ENCODE results near the gene C3orf62. TPM values are rescaled to one million over a fixed set of nuclear protein-coding genes. Genes with fewer than 3 reads are reported as not detected.

Gene C3orf62
- total and polyA plus RNA-seq, 2 of the 4 experiments (the other 2 are of a cell fraction) = 0.90 to 3.1 TPM

DNA sequence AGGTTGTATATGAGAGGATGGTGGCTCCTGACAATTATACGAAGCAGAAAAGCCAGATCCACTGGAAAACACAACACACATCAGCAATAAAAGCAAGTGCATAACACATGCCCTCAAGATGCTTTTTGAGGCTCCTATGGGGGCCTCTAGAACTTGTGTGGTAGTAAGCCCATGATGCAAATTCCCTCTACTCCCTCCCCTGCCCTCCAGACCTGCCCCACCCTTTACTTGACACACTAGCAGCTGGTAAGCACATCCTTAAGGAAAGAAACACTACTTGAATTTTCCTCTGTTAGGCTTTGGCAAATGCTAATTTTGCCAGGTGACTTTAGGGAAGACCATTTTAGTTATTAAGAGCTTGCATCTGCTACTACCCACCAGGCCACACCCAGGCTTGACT is 33.6 kb upstream of the C3orf62 start:
- no peak overlapping the region for H3K18ac ChIP-seq (ENCODE audit: low read depth, low read length)
- peaks cover 3 to 40% of the 10 kb centered on the region in 2 experiments; a peak in 3 of 4 replicates for H3K79me1 ChIP-seq (ENCODE audit: low read depth in 1 of 2, low read length in 2 of 2)
- no peak overlapping the region for H3K9ac ChIP-seq (ENCODE audit: low read depth, low read length)
- ChIA-PET CTCF (no interaction called here), POLR2A (ENCODE audit: unreplicated experiment) (no interaction called here)
- no peak overlapping the region for H2AK5ac ChIP-seq (ENCODE audit: low read depth, low read length)
- in situ Hi-C loops (cut with MboI; ENCODE audit: low sequenced_read_pairs) = no loop called here
- no peak overlapping the region for H3K4ac ChIP-seq (ENCODE audit: low read depth, low read length)
- no peak overlapping the region for H2BK20ac ChIP-seq (ENCODE audit: low read depth, low read length)
- peaks cover 51% of the 10 kb centered on the region for H3K36me3 ChIP-seq (ENCODE audit: control insufficient read depth, insufficient read depth, low read length)
- no peak overlapping the region for H2BK15ac ChIP-seq (ENCODE audit: low read depth, low read length)
- no peak overlapping the region for H4K91ac ChIP-seq (ENCODE audit: insufficient read depth, low read depth, low read length)
- no peaks in the 10 kb centered on the region for H3K9me3 ChIP-seq (ENCODE audit: control insufficient read depth, insufficient read depth, low read length)
- H3K4me1 ChIP-seq (ENCODE audit: control insufficient read depth, insufficient read depth, low read length) = no peaks in the 10 kb centered on the region
- no peak overlapping the region for H3K23ac ChIP-seq (ENCODE audit: low read depth, low read length)
- no peak for DNase-seq
- peaks cover 9% of the 10 kb centered on the region for H3K9me1 ChIP-seq (ENCODE audit: insufficient read depth, low read length)
- dilution Hi-C loops (cut with HindIII; ENCODE audit: low sequenced_read_pairs, unreplicated experiment) = no loop called here
- no peak overlapping the region for H2AFZ ChIP-seq (replicated peaks; ENCODE audit: low read length, poor library complexity)
- H3K14ac ChIP-seq (replicated peaks; ENCODE audit: low read depth, low read length) = no peak overlapping the region
- H3K4me3 ChIP-seq (ENCODE audit: insufficient read depth, low read depth, low read length) = no peak overlapping the region
- TF ChIP-seq POLR2A (IDR thresholded peaks at IDR 0.05; ENCODE audit: low read depth, low read length) (no peak), MAZ (IDR thresholded peaks at IDR 0.05; ENCODE audit: borderline replicate concordance, low read depth, low read length) (no peak), MAFK (IDR thresholded peaks at IDR 0.05; ENCODE audit: low read depth, low read length) (no peak), CHD1 (IDR thresholded peaks at IDR 0.05; ENCODE audit: low read depth, low read length) (no peak), ELK1 (IDR thresholded peaks at IDR 0.05; ENCODE audit: borderline replicate concordance, low read depth, low read length) (no peak), RCOR1 (IDR thresholded peaks at IDR 0.05; ENCODE audit: insufficient replicate concordance, low read length) (no peak), RAD21 (IDR thresholded peaks at IDR 0.05; ENCODE audit: low read length) (no peak), CTCF (conservative IDR thresholded peaks at IDR 0.05; ENCODE audit: low read depth, low read length) (no peak), FOS (IDR thresholded peaks at IDR 0.05; ENCODE audit: low read depth, low read length) (no peak), MXI1 (IDR thresholded peaks at IDR 0.05; ENCODE audit: borderline replicate concordance, low read depth, low read length) (no peak), BHLHE40 (IDR thresholded peaks at IDR 0.05; ENCODE audit: low read depth, low read length) (no peak), RFX5 (IDR thresholded peaks at IDR 0.05; ENCODE audit: low read depth, low read length) (no peak)
- TF ChIP-seq, protein P1, sequence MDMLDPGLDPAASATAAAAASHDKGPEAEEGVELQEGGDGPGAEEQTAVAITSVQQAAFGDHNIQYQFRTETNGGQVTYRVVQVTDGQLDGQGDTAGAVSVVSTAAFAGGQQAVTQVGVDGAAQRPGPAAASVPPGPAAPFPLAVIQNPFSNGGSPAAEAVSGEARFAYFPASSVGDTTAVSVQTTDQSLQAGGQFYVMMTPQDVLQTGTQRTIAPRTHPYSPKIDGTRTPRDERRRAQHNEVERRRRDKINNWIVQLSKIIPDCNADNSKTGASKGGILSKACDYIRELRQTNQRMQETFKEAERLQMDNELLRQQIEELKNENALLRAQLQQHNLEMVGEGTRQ (IDR thresholded peaks at IDR 0.05; ENCODE audit: low read depth, low read length) = no peak
- BruUV-seq (replicated peaks) = no TSS peak
- no peaks in the 10 kb centered on the region for H3K27me3 ChIP-seq (ENCODE audit: control insufficient read depth, insufficient read depth, low read length)
- ATAC-seq (ENCODE audit: low read depth) = no peak
- H2BK120ac ChIP-seq (ENCODE audit: low read depth, low read length) = no peak overlapping the region
- no peak overlapping the region for H4K8ac ChIP-seq (ENCODE audit: low read depth in 2 of 2, low read length in 2 of 2)
- no peak overlapping the region for H3K56ac ChIP-seq (ENCODE audit: extremely low read depth, insufficient read depth, low read length)
- no peak overlapping the region for H4K5ac ChIP-seq (ENCODE audit: low read depth, low read length)
- WGBS, 2 experiments (ENCODE audit: extremely low coverage in 2 of 2, insufficient read length in 1 of 2) = no CpG with 5 or more reads among the region's 1 CpG
- H3K27ac ChIP-seq (ENCODE audit: insufficient read depth, low read length) = no peak overlapping the region
- 0 out of 2 replicates have a peak, but pooled peaks cover 3% of the 10 kb centered on the region for H4K20me1 ChIP-seq (ENCODE audit: insufficient read depth, low read length)
- H3K4me2 ChIP-seq (ENCODE audit: low read depth, low read length) = no peak overlapping the region
- intact Hi-C loops (cut with micrococcal nuclease) = no loop called here
- no peak overlapping the region for H2BK5ac ChIP-seq (ENCODE audit: low read depth, low read length, poor library complexity, severe bottlenecking)
- no peak overlapping the region for H2AK9ac ChIP-seq (replicated peaks; ENCODE audit: low read depth, low read length, poor library complexity)
